ENCODE results near the gene ERBB4.

The ERBB4 gene

DNA sequence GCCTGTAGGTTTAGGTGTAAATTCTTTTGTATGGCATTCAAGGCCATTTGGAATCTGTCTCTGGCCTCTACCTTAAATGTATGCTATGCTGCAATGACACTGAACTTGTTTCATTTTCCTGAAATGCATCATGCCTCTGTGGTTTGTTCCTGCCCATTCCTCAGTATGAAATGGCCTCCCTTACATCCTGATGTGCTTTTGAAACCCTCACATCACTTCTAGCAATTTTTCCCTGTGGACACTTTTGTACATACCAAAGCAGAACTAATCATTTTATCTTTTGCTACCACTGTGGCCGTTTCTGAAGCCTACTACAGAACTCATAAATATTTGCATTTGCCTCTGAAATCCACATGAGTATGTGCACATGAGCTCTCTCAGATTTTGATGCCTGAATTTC lies 557.2 kb downstream of the ERBB4 start:
- no peak for DNase-seq

DNA sequence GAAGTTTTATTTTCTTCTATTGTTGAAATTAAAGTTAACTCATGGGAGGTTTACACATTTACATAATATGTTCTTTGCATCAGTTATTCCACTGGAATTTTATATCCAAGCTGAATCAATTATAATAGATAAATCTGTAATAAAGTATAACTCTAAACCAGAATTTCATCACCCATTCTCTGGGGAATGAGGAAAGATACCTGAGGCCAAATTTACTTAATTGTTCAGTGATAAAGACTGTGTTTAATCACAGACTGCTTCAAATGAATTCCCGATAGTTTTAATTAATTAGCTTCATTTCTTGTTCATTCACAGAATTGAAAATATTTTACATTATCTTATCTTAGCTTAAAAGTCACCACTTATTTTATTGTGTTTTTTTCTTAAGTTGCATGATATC lies 562.5 kb downstream of the ERBB4 start:
- DNase-seq = no peak

DNA sequence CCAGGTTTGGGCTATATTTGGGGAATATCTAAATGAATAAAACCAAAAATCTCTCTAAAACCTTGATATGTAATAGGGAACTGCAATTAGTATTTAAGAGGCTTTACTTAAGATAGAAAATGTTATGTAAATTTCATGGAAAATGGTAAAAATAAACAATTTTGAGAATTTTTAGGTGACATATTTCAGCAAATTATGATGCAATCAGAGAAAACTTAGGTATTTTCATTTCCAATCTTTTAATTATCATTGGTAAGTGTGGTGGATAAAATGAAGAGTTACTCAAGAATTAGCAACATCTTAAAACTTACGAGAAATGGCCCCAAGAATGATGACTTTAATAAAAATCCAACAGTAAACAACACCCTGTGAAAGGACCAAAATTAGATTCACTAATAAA lies 571.4 kb downstream of the ERBB4 start:
- no peak for DNase-seq

DNA sequence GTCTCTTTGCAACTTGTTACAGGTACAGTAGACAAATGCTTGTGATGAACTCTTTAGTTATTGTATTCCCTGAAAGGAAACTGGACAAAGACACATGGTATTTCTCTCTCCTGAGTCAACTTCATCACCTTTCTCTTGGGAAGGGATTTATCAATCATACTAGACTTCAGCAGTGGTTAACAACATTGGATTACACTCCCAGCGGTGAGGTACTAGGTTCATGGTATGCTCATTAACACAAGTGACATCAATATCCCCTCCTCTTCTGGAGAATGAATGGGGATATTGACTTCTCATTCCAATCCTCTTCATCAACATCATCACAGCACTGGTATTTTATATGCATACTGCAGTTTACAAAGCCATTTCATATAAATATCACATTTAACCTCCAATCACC lies 574.6 kb downstream of the ERBB4 start:
- no peak for DNase-seq

DNA sequence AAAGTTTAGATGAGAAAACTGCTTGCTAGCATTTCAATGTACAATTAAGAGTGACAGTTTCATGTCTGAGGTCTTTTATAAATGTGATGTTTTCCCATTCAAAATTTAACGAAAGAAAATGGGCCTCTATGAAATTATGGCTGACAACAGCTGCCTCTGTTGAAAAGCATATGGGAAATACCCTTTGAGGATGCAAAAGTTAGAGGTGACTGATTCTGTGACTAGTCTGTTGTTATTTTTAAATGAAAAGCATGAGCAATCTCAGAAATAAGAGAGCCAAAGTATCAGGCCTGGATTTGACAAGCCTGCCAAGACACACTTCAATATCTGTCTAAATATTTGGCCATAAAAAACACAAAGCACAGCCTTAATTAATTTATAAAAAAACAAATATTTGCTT lies 580.8 kb downstream of the ERBB4 start:
- DNase-seq = no peak

DNA sequence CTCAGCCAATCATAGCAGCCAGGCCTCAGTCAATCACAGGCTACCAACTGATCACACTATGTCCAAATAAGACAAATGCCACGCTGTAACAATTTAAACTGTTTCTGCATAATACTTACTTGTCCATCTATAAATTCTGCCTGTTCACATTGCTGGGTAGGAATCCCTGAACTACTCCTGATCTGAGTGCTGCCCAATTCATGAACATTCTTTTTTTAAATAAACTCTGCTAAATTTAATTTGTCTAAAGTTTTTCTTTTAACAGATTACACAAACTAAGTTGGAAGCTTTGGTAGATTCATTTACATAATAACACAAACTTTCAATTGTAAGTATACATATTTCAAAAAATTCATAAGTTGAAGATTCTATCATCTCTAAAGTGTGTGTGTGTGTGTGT lies 583.0 kb downstream of the ERBB4 start:
- no peak for DNase-seq

DNA sequence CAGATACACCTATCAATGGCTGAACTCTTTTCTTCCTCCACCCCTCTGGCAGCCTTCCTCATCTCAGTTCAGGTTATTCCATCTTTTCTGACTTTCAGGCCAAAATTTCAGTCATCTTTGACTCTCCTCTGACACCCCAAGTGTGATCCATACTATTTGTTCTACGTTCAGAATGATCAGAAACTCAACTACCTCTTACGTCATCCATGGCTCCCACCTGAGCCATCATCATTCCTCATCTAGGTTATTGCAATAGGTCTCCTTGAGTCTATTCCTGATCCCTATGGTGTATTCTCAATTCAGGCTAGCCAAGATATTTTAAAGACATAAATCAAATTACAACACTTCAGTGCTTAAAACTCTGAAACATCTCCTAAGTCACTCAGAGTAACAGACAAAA lies 589.7 kb downstream of the ERBB4 start:
- DNase-seq = no peak

DNA sequence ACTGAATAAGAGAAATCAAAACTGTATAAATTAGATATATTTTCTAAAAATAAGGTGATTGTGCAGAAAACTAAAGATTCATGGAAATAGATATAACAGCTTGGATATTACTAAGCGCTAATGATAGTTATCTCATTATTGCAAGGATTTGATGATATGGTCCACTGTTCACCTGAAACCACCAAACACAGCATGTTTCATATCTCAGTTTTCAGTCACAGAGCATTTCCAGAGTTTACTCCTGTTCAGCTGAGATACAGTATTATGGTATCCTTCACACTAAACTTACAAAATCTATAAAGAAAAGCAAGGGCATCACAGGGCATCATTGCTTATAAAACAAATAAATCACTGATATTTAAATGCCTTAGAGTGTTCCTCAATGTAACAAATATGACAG lies 591.6 kb downstream of the ERBB4 start:
- no peak for DNase-seq

DNA sequence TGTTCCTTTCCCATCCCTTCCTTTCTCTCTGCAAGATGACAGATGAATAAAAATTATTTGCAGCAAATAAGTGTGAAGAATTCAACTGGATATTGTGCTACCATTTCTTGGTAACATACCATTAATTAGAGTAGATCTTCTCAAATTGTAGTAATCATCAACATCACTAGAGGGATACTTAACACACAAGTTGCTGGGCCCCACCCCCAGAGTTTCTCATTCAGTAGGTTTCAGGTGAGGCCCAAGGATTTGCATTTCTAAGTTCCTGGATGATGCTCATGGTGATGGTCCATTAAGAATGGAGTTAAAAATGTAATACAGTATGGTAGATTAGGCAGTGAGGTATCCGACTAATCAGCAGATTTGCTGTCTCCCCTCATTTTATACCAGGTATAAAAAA lies 594.0 kb downstream of the ERBB4 start:
- DNase-seq = no peak

DNA sequence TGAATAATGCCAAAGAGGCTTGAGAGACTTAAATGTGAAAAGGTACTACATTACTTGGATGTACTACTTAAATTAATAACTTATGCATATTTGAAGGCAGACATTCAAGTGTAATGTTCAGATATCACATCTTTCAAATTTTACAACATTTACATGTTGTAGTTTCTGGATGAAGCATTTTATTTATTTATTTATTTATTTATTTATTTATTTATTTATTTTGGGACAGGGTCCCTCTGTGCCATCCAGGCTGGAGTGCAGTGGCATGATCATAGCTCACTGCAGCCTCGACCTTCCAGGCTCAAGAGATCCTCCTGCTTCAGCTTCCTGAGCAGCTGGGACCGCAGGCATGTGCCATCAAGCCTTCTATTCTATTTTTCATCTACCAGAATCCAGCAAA lies 596.4 kb downstream of the ERBB4 start:
- no peak for DNase-seq

DNA sequence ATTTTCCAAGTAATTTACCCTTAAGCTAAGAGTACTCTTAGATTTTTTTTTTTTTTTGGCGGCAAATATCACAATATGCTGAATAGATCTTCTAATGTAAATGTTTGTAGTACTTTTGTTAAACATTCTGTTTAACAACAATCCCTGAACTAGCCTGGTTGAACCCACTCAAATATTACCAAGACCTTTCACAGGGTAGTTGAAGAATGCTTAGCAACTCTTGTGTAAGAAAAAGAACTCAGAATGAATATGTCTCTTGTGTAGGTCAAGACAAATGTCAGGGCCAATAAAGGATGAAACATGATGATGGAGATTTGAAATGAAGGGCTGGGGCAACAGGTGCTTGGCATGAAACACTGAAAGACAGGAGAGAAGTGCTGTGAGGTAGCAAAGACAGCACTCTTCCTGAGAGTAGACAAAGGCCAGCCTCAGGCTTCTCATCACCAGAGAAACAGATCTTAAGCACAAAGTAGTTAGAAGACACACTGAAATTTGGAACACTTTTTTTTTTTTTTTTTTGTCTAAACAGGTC lies 597.3 kb downstream of the ERBB4 start:
- DNase-seq = no peak

DNA sequence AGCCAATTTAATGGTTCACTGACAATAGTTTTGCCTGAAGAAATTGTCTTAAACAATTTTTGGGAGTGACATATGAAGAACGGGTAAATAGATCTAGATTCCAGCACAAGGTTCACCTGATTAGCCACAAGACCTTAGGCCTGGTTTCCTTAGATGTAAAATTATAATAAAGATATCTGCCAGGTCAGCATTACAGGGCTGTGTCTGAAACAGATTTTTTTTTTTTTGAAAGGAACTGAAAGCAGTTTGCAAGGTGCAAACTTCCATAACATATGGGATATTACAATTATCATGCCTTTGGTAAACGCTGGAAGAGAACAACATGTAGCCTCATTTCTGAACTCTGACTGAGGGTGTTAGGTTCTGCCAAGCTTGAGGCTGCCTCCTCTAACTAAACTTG lies 599.4 kb downstream of the ERBB4 start:
- DNase-seq = no peak

DNA sequence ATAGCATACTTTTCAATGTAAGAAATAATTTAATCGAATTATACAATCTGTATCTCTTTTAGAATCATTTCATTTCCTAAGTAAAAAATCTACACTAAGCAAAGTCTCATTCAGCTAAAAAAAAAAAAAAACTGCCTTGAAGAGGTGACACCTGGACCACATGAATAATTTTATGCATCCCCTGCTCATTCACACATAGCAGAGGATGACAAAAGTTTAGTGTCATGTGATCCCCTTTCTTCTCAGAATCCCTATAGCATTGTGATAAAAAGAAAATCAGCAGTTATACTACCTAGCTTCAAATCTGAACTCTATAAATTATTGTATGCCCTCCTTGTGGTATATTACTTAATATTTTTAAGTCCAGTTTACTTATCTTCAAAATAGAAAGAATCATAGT lies 603.8 kb downstream of the ERBB4 start:
- no peak for DNase-seq

DNA sequence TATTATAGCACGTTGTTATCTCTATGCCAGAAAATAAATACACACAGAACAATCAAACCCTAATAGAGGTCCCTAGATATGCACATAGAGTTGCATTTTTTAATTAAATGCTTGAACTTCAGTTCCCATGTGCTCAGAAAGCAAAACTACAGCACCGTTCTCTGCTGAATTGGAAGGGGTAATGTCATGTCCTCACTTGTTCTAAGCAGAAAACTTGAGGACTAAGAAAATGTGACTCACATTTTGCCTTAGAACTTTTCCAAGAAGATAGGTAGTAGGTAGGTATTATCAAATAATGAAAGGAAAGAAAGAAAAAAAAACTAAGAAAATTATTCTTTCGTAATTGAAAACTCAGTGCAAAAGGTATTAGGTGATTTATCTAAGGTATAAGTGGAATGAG lies 607.3 kb downstream of the ERBB4 start:
- DNase-seq = no peak

DNA sequence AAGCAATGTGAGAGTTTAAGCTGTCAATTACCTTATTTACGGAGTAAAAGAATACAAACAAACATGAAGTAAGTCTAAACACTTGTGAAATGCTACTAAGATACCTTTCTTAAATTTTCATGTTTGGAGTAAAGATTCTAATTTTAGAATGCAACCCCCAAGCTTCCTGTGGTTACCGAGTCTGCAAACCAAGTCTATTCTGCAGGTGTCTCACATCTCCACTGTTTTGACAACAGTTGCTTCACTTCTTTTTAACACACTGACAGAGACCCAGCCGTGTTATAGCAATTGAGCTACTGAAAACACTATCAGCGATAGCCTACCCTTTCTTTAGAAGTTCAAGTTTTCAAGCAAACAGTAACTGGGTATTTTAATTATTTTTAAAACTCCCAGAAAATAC lies 608.3 kb downstream of the ERBB4 start:
- DNase-seq = peak; percentile 30

DNA sequence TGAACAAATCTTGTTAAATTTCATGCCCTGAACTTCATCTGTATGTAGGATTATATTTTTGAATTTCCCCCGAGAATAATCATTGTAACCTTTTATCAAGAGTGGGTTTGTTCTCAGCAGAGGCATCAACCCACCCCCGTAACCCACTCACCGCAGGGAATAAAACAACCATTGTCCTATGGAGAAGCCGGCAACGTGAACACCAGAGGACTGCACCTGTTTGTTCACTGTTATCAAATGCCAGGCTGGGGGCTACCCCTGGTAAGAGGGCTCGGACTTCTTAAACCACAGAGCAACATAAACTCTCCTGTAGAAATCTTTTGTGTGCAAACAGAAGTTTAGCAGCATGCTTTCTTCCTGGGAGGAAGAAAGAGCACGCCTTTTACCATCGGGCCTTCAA lies 610.4 kb downstream of the ERBB4 start:
- DNase-seq = no peak

DNA sequence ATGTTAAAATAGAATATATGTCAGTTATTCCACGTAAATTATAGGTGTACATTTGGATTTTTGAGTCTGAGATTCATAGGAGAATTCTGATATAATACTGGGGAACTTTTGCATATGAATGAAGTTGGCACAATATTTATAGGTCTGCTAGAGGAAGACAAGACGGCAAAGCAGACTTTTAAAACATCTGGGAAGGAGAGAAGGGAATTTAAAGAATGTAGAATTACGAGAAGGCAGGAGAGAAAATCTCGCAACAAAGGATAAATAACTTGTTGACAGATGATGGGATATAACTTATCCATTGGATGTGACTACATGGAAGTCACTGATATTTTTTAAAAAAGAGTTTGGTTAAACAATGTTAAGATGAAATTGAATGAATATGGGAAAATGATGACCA lies 615.6 kb downstream of the ERBB4 start:
- DNase-seq = no peak

DNA sequence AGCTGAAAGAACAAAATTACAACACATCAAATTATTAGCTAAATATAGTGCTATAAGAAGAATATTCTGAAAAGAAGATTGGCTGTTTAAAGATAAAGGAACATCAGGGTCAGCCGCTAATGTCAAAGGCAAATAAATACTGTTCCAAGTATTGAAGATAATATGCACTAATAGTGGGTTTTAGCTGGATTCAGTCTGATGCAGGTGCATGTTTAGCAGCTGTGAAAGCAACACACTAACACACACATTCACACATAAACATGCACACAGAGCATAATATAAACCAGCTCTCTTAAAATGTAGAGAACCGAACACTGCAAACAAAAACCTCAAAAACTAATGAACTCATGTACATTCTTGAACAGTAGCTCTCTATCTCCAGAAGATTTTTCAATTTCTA lies 634.6 kb downstream of the ERBB4 start:
- DNase-seq = no peak

DNA sequence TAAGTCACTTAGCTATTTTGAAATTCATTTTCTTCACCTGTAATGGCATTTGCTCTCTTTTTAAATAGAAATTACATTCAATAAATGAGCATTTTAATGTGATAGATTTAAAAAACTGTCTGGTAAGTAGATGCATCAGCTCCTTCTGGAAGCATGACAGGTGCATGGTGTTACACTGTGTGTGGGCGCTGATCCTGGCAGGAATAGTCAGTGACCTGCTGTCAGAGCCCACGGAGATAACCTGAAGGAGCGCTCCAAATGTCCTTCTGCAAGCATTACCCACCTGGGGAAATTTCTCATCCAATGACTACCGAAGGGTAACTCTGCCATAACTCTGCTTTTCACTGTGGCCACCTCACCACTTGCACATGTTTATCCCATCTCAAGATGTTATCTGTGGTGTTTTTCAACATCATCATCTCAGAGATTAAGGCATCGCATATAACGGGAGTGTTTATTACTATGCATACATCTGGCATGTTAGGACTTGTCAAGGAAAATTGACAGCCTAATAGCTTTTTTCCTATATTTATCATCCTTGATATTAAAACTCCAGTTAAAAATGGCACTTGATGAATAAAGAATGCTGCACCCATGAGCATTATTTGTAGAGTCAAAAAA lies 637.3 kb downstream of the ERBB4 start:
- DNase-seq = no peak

DNA sequence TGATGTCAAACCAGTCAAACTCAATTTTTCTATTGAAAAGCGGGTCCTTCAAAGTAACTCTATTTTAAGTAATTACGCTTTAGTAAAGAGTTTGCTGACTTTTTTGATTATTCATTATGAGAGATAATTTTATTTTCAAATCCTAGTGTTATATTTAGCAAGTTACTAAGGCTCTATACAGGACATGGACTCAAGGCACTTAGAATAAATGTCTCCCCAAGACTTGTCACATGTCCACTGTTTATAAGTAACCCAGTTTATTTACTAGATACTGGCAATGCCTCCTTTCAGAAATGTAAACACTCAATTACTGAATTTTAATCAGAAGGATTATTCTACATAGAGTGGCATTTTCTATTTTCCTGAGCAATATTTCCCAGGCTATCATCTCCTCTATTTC lies 638.1 kb downstream of the ERBB4 start:
- no peak for DNase-seq

DNA sequence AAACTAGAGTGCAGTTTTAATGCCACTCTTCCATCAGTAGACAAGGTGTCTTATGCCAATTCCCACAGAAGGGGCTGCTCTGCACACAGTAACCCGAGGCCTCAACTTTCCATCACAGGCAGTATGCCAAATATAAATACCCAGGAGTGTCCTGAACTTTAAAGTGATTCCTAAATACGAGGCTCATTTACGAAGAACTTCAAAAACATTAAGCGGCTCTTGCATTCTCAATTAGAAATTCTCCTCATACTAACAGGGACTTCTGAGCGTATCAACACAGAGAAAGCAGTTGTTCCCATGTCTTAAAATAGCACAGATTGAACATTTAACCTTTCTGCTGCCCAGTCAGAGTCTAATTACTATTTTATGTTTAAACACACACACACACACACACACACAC lies 638.6 kb downstream of the ERBB4 start:
- DNase-seq = no peak

DNA sequence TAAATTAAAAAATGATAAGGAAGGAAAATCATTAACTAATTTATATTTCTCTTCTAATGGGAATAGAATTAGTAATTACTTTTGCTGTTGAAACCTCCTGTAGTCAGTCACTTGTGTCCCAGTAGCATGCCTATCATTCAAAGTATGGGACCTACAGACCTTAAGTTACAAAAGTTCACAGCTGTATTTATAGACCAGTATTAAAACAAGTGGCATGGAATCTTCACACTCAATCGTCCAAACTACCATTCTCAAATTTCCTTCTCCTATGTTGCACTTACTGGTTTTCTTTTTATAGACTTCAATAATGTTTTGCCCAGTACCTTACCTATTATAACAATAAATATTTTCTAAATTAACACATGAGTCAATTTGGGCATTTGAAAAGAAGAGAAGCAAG lies 639.9 kb downstream of the ERBB4 start:
- no peak for DNase-seq

DNA sequence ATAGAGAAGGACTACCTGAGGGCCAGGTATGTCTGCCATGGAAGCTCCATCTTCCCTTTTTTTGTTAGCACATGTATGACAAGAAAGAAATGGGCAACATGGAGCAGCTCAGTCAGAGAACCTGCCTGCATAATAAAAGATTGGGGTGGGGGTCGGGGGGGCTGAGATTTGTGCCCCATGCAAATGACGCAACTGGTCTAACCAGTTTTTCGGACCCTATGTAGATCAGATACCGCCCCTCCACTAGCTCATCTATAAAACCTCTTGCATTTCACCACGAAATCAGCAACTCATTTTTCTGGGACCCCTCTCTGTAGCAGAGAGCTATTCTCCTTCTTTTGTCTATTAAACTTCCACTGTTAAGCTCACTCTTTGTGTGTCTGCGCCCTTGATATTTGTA lies 657.2 kb downstream of the ERBB4 start:
- DNase-seq = no peak

DNA sequence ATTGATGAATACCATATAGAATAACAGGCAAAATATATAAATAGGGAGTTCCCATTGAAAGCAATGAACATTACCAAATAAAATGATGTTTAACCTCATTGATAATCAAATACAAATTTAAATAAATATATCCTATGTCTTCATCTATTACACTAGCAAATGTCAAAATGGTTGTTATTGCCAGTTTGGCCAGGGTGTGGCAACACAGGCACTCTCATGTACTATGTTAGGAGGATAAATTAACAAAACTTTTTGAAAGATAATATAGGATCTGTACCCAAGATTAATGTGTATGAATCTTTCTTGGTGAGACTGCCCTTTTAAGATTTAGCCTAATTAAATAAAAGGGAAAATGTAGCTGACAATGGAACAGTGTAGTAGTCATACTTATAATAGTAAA lies 659.3 kb downstream of the ERBB4 start:
- no peak for DNase-seq

DNA sequence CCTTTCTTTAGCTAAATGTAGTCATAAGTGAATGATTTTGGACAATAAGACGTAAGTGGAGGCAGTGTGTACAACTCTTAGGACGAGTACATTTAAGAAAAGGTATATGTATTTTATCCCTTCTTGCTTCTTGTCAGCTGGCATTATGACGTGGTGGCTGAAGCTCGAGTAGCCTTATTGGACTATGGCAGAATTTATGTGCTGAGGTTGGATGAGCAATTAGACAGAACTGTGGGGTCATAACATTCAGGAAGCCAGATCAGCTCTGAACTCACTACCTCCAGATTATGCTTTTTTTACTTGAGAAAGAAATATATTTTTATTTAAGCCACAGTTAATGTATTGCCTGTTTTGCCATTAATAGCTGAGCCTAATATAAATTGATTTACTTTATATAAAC lies 661.5 kb downstream of the ERBB4 start:
- DNase-seq = no peak

DNA sequence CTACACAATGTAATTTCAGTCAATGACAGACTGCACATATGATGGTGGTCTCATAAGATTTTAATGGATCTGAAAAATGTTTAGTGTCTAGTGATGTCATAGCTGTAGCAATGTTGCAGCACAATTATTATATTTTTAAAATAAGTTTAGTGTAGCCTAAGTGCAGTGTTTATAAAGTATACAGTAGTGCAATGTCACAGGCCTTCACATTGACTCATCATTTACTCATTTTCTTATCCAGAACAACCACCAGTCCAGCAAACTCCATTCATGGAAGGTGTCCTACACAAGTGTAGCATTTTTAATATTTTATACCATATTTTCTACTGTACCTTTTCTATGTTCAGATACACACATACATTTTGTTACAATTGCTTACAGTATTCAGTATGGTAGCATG lies 663.1 kb downstream of the ERBB4 start:
- no peak for DNase-seq

All from NCI-H1417 treated with DMSO at 0.1 percent for 48 hours (cell line).